OCI-LY1 (cell line): ENCODE measurements around the gene RAD51B.

Experiments used
- H2AFZ ChIP-seq: fragments of 200-600 bp; sonication (generic), shearing (Covaris generic); 2 replicates; pipeline ENCODE4 v1.6.0; 2014; ENCODE audit warnings: antibody characterized with exemption, mild to moderate bottlenecking, low read length
- H3F3A ChIP-seq: fragments of 200-600 bp; sonication (generic), shearing (Covaris generic); 2 replicates; pipeline ENCODE4 v1.6.0; 2014; ENCODE audit warnings: mild to moderate bottlenecking, antibody characterized with exemption, low read length, moderate library complexity; ENCODE audit not compliant: insufficient read depth
- H3K27ac ChIP-seq: fragments of 200-600 bp; sonication (generic); 2 replicates; pipeline ENCODE4 v1.5.1; 2014; ENCODE audit warnings: low read length, mixed run types, mild to moderate bottlenecking, low read depth; ENCODE audit not compliant: poor library complexity, severe bottlenecking
- H3K27me3 ChIP-seq: fragments of 200-600 bp; sonication (generic); 2 replicates; pipeline ENCODE4 v1.6.0; 2014; ENCODE audit warnings: antibody characterized with exemption, mild to moderate bottlenecking, low read length, moderate library complexity; ENCODE audit not compliant: insufficient read depth
- H3K36me3 ChIP-seq: fragments of 200-600 bp; sonication (generic); 2 replicates; pipeline ENCODE4 v1.6.1; 2014; ENCODE audit warnings: mild to moderate bottlenecking, antibody characterized with exemption, low read length, moderate library complexity, mixed read lengths; ENCODE audit not compliant: insufficient read depth
- H3K4me1 ChIP-seq: fragments of 200-600 bp; sonication (generic); 2 replicates; pipeline ENCODE4 v1.5.1; 2014; ENCODE audit warnings: mild to moderate bottlenecking, low read length, moderate library complexity; ENCODE audit not compliant: insufficient read depth, severe bottlenecking
- H3K4me2 ChIP-seq: fragments of 200-600 bp; sonication (generic), shearing (Covaris generic); 2 replicates; pipeline ENCODE4 v1.6.1; 2014; ENCODE audit warnings: low read length
- H3K4me3 ChIP-seq: fragments of 200-600 bp; sonication (generic); 2 replicates; pipeline ENCODE4 v1.5.1; 2014; ENCODE audit warnings: low read length, low read depth, mild to moderate bottlenecking, mixed read lengths; ENCODE audit not compliant: poor library complexity, severe bottlenecking
- H3K79me2 ChIP-seq: fragments of 200-600 bp; shearing (Covaris generic); 2 replicates; pipeline ENCODE4 v1.6.1; 2016; ENCODE audit warnings: mixed run types, low read length, mixed read lengths; ENCODE audit not compliant: insufficient read depth
- H3K9ac ChIP-seq: fragments of 200-600 bp; sonication (generic), shearing (Covaris generic); 2 replicates; pipeline ENCODE4 v1.6.1; 2014; ENCODE audit warnings: mild to moderate bottlenecking, low read length, mixed read lengths
- H3K9me2 ChIP-seq: fragments of 200-600 bp; sonication (generic), shearing (Covaris generic); 2 replicates; pipeline ENCODE4 v1.6.1; 2014; ENCODE audit warnings: low read depth, mild to moderate bottlenecking, low read length, mixed read lengths
- H3K9me3 ChIP-seq: fragments of 200-600 bp; shearing (Covaris generic); 2 replicates; pipeline ENCODE4 v1.6.1; 2014; ENCODE audit warnings: low read length, mixed read lengths
- H4K20me1 ChIP-seq: fragments of 200-600 bp; sonication (generic), shearing (Covaris generic); 2 replicates; pipeline ENCODE4 v1.6.0; 2016; ENCODE audit warnings: mild to moderate bottlenecking, low read length; ENCODE audit not compliant: insufficient read depth
- EZH2 ChIP-seq: fragments of 200-600 bp; sonication (generic), shearing (Covaris generic); IDR thresholded peaks from 2 replicates; pipeline ENCODE4 v1.8.0; 2017; ENCODE audit warnings: borderline replicate concordance, mixed run types, mild to moderate bottlenecking, antibody characterized with exemption, low read length, moderate library complexity, mixed read lengths
- TF ChIP-seq, protein P1 (sequence below): fragments of 200-600 bp; sonication (generic), shearing (Covaris generic); IDR thresholded peaks from 2 replicates; pipeline ENCODE4 v1.5.1; 2017; ENCODE audit warnings: mild to moderate bottlenecking, antibody characterized with exemption, low read length, moderate library complexity, mixed read lengths

RAD51B gene

DNA sequence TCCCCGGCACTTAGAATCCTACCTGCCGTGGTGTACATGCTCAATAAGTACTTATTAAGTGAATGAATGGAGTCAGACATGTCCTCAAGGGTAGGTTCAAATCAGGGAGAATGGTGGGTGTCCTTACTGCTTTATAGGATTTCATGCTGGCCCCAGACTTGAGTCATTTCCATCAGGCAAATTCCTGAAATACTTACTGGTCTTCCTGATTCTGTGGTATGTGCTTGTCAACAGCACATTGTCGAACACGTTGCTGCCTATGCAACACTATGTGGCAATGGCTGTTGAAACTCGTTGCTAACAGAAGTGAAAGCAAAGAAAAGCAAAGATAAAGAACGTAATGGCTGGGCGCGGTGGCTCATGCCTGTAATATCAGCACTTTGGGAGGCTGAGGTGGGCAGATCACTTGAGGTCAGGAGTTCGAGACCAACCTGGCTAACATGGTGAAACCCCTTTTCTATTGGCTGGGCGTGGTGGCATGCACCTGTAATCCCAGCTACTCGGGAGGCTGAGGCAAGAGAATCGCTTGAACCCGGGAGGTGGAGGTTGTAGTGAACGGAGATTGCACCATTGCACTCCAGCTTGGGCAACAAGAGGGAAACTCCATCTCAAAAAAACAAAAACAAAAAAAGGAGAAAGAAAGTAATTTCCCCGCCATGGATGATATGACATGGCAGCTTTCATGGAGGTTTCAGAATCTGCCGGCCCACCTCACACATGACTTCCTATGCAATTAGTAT, 758.4 kb downstream of the RAD51B start:
- Histone ChIP-seq H4K20me1 (no peaks in the 10 kb centered on the region), H3K4me1 (no peaks in the 10 kb centered on the region), H3K9me3 (0 out of 2 replicates have a peak, but pooled peaks cover 5% of the 10 kb centered on the region), H3K27ac (no peak overlapping the region), H3K4me2 (no peak overlapping the region), H3F3A (no peaks in the 10 kb centered on the region), H3K9ac (no peak overlapping the region), H3K79me2 (no peaks in the 10 kb centered on the region), H3K9me2 (no peaks in the 10 kb centered on the region), H3K4me3 (no peak overlapping the region), H3K36me3 (no peaks in the 10 kb centered on the region; the same call in 1 of the 2 replicates), H3K27me3 (no peaks in the 10 kb centered on the region), H2AFZ (no peak overlapping the region)
- TF ChIP-seq, protein P1, sequence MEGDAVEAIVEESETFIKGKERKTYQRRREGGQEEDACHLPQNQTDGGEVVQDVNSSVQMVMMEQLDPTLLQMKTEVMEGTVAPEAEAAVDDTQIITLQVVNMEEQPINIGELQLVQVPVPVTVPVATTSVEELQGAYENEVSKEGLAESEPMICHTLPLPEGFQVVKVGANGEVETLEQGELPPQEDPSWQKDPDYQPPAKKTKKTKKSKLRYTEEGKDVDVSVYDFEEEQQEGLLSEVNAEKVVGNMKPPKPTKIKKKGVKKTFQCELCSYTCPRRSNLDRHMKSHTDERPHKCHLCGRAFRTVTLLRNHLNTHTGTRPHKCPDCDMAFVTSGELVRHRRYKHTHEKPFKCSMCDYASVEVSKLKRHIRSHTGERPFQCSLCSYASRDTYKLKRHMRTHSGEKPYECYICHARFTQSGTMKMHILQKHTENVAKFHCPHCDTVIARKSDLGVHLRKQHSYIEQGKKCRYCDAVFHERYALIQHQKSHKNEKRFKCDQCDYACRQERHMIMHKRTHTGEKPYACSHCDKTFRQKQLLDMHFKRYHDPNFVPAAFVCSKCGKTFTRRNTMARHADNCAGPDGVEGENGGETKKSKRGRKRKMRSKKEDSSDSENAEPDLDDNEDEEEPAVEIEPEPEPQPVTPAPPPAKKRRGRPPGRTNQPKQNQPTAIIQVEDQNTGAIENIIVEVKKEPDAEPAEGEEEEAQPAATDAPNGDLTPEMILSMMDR, result no peak
- TF ChIP-seq EZH2, result no peak

DNA sequence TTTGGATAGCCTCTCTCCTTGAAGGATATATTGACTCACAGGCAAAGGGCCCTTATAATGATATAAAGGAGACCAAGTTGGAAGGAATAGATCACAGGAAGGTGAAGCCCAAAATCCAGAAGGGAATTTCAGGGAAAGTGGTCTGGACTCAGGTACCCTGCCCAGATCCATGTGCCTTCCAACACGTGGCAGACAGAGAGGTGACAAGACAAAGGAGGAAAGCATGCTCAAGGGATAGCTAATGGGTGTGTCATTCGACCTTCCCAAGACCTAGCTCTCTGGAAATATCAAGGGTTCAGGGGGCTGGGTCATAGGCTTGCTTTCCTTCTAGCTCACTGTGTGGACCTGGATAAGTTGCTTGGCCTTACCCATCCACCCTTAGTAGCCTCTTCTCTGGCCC, 759.0 kb downstream of the RAD51B start:
- no peak overlapping the region for H3K4me2 ChIP-seq

GRCh38 chr14:68580096-68580645, 760.6 kb downstream of the RAD51B start:
- H3K79me2 ChIP-seq, result no peaks in the 10 kb centered on the region
- no peak overlapping the region for H3K9ac ChIP-seq
- no peak overlapping the region for H3K27ac ChIP-seq
- no peak overlapping the region for H3K4me3 ChIP-seq
- H3K4me2 ChIP-seq, result no peak overlapping the region
- H3K9me3 ChIP-seq, result 0 out of 2 replicates have a peak, but pooled peaks cover 5% of the 10 kb centered on the region
- no peaks in the 10 kb centered on the region for H3F3A ChIP-seq
- H2AFZ ChIP-seq, result no peak overlapping the region
- H4K20me1 ChIP-seq, result no peaks in the 10 kb centered on the region
- H3K36me3 ChIP-seq, result no peaks in the 10 kb centered on the region; the same call in 1 of the 2 replicates
- H3K4me1 ChIP-seq, result no peaks in the 10 kb centered on the region
- TF ChIP-seq, protein P1, result no peak
- no peaks in the 10 kb centered on the region for H3K9me2 ChIP-seq
- H3K27me3 ChIP-seq, result no peaks in the 10 kb centered on the region

More for the DNA sequence above, 759.0 kb downstream of the RAD51B start:
- no peaks in the 10 kb centered on the region for H3K27me3 ChIP-seq
- no peaks in the 10 kb centered on the region for H3K79me2 ChIP-seq
- no peak overlapping the region for H2AFZ ChIP-seq
- no peaks in the 10 kb centered on the region for H3K4me1 ChIP-seq
- no peaks in the 10 kb centered on the region for H3K9me2 ChIP-seq
- H3K9me3 ChIP-seq, result 0 out of 2 replicates have a peak, but pooled peaks cover 5% of the 10 kb centered on the region
- H3F3A ChIP-seq, result no peaks in the 10 kb centered on the region
- TF ChIP-seq, protein P1, result no peak
- no peak for TF ChIP-seq EZH2
- no peak overlapping the region for H3K4me3 ChIP-seq
- no peaks in the 10 kb centered on the region for H4K20me1 ChIP-seq
- H3K9ac ChIP-seq, result no peak overlapping the region
- H3K27ac ChIP-seq, result no peak overlapping the region
- H3K36me3 ChIP-seq, result no peaks in the 10 kb centered on the region; the same call in 1 of the 2 replicates
